Stimulated activated CD4-positive, alpha-beta T cell treated with anti-CD3 and anti-CD28 coated beads, Interleukin-15, amount 100 ng/mL, for 24 hours (primary cell): ENCODE measurements around the gene BEND5.

Experiments
- DNase-seq: peaks from one replicate; pipeline ENCODE4 v3.0.0-alpha.2; 2020

BEND5 gene

DNA sequence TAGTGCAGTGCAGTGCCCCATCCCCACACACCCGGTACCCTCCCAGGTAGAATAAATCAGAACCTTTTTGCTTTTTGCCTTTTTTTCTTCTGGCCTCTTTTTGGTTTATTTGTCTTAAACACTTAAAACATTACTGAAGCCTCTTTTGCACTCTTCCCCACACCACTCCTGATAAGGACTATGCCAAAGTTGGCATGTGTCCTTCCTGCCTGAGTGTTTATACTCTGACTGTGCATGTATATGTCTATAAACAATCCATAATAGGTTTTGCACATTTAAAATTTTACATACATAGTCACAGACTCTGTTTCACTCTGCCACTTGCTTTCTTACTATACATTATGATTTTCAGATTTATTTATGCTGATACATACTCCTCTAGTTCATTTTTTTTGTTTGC, 59.6 kb downstream of the BEND5 start:
- DNase-seq, result no peak

GRCh38 chr1:48715921-48716320, 60.8 kb downstream of the BEND5 start:
- no peak for DNase-seq

GRCh38 chr1:48710915-48711314, 65.8 kb downstream of the BEND5 start:
- no peak for DNase-seq

DNA sequence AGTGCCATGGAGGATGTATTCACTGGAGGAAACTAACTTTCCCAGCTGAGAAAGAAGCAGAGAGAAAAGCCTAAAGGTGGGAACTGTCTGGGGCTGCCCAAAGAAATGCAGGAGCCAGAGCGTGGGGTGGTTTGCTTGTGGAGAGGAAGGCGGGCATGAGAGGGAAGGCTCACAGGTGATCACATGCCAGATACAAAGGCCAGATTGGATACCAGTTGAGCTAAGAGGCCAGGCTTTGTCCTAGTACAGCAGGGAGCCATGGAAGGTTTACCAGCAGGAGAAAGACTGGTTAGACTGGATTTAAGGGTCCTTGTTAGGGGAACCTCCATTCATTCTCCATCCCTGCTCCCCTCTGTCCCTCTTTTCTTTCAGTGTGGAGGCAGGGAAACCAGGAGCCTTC, 66.4 kb downstream of the BEND5 start:
- DNase-seq, result no peak

- DNase-seq, result no peak
Measured at GRCh38 chr1:48704736-48705135, 72.0 kb downstream of the BEND5 start.

DNA sequence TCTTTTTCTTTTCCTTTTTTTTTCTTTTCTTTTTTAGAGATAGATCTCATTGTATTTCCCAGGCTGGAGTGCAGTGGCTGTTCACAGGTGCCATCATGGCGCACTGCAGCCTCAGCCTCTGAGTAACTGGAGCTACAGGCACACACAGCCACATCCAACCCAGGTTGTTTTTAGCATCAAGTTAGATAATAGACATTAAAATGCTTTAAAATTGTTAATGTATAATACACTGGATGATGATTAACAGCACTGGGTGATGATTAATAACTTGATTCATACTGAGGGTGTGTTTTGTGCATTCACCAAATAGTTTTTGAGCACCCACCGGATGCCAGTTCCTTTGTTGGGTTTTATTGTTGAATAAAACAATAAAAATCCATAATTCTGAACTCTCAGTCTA, 75.2 kb downstream of the BEND5 start:
- no peak for DNase-seq

- peak; percentile 67 for DNase-seq
Measured at GRCh38 chr1:48697066-48697707, 79.5 kb downstream of the BEND5 start.

- DNase-seq, result no peak
Measured at GRCh38 chr1:48695161-48695560, 81.5 kb downstream of the BEND5 start.

DNA sequence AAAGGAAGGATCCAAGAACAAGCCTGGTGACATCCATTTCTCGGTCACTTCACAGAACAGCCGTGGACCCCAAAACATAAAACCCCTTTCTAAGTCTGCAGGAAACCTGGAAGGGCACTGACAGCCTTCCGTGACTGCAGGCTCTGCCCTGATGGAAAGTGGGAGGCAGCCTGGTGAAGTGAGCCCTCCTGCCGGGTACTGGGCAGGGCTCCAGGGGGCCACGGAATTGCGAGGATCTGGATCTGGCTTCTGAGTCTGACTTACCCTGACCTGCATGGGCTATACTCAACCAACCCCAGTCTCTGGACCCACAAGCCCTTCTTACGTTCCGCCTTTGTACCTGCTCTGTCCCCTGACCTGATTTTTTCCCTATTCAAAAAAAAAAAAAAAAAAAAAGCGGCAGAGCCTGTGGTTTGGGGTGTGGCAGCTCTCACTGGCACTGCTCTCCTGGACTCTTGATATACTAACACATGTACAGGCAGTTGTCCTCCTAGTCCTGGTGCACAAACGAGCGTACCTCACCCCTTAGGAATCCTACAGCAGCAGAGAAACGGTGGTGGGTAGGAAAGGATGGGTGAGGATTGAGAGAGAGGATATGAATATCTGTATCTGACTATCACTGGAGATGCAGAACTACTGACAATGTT, 82.9 kb downstream of the BEND5 start:
- DNase-seq, result no peak

DNA sequence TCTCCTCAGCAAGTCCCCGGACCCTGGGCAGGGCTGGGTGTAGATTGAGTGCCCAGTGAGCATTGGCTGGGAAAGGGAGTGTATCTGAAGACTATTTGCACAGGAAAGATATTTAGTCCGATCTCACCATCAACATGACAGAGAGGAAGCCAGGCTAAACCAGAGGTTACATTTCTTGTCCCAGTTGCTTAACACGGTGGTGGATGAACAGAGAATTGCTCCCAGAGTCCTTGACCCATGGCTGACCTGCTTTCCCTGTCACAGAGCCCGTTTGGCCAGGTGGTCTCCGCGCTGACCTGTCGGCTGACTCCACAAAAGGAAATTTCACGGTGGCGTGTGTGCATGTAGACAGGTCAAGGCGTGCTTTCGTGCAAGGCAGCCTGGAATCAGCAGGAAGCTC, 83.5 kb downstream of the BEND5 start:
- no peak for DNase-seq

- DNase-seq, result no peak
Measured at GRCh38 chr1:48692235-48692634, 84.5 kb downstream of the BEND5 start.

DNA sequence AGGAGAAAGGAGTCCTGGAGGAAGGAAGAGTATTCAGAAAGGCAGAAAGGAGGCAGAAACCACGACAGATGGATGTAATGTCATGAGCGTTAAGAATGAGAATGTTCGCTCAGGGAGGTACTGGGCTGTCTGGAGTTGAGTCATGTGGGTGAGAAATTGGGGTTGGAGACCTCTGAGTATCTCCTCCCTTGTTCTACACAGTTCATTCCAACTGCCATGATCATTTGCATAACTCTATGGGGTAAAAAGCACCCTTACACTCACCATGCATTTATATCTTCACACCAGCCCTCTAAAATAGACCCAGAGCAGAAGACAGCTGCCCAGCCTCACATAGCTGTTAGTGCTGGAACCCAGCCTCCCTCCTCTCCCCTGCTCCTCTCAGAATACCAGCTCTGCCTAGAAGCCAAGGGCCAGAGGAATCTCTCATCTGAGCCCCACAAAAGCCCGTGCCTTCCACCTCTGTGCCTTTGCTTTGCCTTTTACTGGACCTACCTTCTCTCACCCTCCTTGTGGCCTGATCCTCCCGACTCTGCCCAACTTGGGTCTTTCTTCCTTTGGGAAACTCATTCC, 85.2 kb downstream of the BEND5 start:
- DNase-seq, result no peak

- no peak for DNase-seq
Measured at GRCh38 chr1:48688102-48688760, 88.5 kb downstream of the BEND5 start.

GRCh38 chr1:48687282-48688045, 89.2 kb downstream of the BEND5 start:
- no peak for DNase-seq

GRCh38 chr1:48686159-48686558, 90.5 kb downstream of the BEND5 start:
- DNase-seq, result no peak

DNA sequence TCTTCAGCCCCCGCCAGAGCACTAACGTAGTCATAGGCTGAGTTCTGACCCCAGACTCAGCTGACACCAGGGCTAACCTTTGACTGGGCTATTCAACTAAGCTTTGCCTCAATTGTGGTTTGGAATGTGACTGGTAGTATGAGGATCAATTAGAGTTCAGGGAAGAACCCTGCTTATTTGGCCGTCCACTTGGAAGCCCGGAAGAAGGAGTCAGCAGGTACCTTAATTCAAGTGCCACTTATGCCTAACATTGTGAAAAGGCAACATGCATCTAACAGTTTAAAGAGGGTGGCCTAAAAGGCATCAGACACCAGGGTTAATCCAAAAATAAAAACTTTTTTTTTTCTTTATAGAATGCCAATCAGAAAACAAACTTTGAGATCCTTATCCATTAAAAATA, 92.3 kb downstream of the BEND5 start:
- no peak for DNase-seq

DNA sequence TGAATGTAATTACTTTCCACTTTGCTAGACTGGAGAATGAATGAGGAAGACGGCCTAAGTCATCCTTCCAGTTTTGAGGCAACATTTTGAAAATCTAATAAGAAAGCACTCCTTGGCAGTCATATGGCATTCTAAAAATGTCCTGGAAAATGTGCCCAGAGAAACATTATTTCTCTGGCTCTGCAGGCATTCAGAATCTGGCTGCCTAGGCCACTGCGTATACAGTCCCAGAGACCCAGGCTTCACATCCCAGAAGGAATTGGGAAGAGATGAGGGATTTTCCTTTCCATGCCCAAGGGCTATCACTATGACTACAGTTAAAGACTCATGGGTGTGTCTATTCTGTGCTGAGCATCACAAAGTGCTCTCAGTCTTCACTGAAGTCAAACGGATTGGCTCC, 92.9 kb downstream of the BEND5 start:
- DNase-seq, result no peak

GRCh38 chr1:48681476-48682305, 95.0 kb downstream of the BEND5 start:
- DNase-seq, result no peak

- DNase-seq, result no peak
Measured at GRCh38 chr1:48680411-48681035, 96.2 kb downstream of the BEND5 start.

DNA sequence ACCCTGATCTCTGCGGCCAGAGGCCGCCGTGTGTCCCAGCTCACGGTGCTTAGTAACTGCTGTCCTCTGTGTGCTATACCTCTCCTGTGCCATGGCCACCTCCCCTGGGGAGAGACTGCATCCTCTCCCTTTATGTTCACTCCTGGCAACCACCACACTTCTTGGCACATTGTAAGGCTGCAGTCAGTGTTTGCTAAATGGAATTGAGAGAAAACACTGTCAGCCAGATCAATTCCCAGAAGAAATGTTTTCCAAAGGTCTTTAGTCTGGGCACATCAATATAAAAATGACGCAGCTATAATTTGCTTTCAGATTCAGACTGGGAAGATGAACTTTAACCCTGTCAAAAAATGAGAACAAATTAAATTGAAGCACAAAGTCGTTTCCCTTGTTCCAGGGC, 96.8 kb downstream of the BEND5 start:
- no peak for DNase-seq

GRCh38 chr1:48678710-48679505, 97.8 kb downstream of the BEND5 start:
- DNase-seq, result no peak
